Mesenteric fat pad (tissue), 1 donor: Measurements from ENCODE around the gene NIF3L1. TPM values are rescaled to one million over a fixed set of nuclear protein-coding genes. Genes with fewer than 3 reads are reported as not detected.
A peak's percentile ranks its signal among the peaks of the same experiment; 100 is the strongest.

Source experiments
- DNase-seq: peaks from one replicate; pipeline ENCODE4 v3.0.0-alpha.2; 2020; ENCODE audit warnings: low spot score
- long read RNA-seq: library from polyadenylated mRNA; unstranded; transcript quantifications from one replicate; pipeline ENCODE4 v2.0.0, GENCODE V29; 2020
- total RNA-seq: library from RNA; stranded (reverse); fragmentation: NEBNext Ultra II Directional; extraction: Animal tissue kit (Norgen Biotek cat#: 25700); gene quantifications from one replicate; pipeline ENCODE4 v1.2.1, GENCODE V29; 2021
- donor health status: DM: yes; HTN: yes; CAD: no.

The NIF3L1 gene, protein sequence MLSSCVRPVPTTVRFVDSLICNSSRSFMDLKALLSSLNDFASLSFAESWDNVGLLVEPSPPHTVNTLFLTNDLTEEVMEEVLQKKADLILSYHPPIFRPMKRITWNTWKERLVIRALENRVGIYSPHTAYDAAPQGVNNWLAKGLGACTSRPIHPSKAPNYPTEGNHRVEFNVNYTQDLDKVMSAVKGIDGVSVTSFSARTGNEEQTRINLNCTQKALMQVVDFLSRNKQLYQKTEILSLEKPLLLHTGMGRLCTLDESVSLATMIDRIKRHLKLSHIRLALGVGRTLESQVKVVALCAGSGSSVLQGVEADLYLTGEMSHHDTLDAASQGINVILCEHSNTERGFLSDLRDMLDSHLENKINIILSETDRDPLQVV
- total RNA-seq: 13.7 TPM
- long read RNA-seq, transcript NIF3L1-202 (7 exons, 1,680 nt): major isoform, 15 of 57 reads
- long read RNA-seq, transcript NIF3L1-201 (7 exons, 1,626 nt): minor isoform, 5 of 57 reads
- long read RNA-seq, partial matches to known transcripts: 4 of 57 reads
- long read RNA-seq, other reads (novel, unspliced or antisense): 32 of 57 reads

DNA sequence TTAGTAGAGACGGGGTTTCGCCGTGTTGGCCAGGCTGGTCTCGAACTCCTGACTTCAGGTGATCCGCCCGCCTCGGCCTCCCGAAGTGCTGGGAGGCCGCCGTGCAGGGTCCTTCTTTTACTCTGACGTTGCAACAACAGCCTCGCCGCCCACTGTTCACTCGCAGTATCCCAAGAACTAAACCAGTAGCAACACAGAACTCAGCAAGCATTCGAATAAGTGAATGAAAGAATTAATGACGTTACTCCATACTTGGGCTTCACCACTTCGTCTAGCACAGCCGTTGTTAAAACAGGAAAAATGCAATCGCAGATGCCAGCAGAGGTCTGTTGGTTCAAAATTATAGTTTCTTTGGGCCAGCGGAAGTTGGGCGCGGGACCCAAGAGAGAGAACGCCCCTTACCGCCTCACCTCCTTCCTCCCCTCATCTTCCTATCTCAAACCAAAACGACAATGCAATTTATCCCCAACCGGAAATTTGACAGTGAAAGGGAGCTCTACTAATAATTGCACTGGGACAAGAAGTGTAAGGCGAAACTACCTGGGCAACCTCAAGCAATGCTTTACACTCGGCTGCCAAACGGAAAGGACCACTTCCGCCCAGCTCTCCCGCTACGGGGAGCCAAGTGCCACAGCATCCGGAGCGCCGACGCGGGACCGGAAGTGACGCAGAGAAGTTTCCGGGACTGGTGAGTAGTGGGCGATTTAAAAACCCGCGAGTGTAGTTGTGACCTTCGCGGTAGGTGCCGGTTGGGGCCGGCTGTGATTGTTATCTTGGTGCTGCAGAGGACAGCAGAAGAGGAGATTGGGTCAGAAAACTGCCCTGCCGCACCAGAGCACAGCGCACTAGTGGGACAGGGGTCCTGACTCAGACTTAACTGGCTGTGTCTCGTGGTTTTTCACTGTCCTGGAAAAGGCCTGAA, at the start of gene NIF3L1, which contains the start of gene PPIL3:
TSS of gene NIF3L1 (plus strand) at position 668 of the 922 bp plus-strand sequence. CDS start 2,573 bp downstream, outside the sequence.
TSS of gene PPIL3 (minus strand) at position 374 of the 922 bp plus-strand sequence. CDS start 1,462 bp downstream, outside the sequence.
- peak; percentile 98 for DNase-seq

DNA sequence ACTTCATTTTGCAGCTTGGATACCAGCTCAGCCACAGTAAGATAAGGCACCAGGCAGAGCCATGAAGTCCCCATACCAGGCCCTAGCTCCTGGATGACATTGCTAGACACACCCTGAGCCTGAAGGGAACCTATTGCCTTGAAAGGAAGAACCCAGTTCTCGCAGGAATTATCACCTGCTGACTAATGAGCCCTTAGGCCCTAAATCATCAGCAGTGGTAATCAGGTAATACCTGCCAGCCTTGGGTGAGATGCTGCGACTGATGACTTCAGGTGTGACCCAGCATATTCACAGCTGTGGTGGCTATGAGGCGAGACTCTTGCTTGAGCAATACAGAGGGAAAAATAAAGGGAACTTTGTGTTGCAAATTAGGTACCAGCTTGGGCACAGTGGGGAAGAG, 49.7 kb upstream of the NIF3L1 start:
- DNase-seq: no peak

DNA sequence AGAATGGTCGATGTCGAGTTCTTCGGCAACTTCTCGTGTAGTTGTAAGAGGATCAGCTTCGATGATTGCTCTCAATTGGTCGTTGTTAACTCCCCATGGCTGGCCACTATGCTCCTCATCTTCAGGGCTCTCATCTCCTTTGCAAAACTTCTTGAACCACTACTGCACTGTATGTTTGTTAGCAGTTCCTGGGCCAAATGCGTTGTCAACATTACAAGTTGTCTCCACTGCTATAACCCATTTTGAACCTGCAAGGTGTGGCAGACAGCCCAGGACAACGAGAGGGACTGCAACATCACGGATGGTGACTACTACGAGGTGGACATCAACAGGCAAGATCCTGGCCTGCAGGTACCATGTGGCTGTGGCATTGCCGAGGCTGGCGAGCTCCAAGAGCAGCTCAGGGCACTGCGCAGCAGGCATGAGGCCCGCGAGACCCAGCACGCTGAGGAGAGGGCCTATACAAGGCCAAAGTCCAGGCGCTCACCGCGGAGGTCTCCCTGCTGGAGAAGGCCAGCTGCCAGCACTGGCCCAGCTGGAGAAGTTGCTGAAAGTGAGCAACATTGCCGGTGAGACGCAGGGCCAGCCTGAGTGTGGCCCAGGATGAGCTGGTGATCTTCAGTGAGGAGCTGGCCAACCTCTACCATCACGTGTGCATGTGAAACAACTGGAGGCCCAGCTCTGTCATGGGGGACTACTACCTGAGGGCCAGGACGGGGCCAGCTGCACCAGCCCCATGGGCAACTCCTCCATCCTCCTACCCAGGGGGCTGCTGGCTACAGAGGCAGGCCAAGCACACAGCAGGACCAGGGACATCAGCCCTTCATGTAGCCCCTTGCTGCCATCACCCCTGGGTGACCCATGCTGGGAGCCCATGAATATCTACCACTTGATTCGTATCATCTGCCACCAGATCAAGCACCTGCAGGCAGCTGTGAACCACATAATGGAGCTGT, 44.9 kb upstream of the NIF3L1 start:
- DNase-seq: no peak

DNA sequence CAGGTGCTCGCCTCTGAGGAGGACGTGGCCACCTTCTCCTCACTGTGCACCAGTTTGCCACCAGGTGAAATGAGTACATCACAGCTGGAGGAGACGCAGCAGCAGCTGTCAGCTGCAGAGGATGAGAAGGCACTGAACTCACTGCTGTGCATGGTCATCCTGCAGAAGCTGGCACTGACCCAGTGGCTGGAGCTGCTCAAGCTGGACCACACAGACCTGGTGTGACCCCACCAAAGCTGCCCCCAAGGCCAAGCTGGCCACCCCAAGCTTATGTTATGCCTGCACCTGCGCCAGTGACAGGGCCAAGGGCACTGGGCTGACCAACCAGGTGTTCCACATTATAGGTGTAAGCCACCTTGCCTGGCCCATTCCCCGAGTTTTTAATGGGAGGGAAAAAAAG, 44.0 kb upstream of the NIF3L1 start:
- DNase-seq: no peak

DNA sequence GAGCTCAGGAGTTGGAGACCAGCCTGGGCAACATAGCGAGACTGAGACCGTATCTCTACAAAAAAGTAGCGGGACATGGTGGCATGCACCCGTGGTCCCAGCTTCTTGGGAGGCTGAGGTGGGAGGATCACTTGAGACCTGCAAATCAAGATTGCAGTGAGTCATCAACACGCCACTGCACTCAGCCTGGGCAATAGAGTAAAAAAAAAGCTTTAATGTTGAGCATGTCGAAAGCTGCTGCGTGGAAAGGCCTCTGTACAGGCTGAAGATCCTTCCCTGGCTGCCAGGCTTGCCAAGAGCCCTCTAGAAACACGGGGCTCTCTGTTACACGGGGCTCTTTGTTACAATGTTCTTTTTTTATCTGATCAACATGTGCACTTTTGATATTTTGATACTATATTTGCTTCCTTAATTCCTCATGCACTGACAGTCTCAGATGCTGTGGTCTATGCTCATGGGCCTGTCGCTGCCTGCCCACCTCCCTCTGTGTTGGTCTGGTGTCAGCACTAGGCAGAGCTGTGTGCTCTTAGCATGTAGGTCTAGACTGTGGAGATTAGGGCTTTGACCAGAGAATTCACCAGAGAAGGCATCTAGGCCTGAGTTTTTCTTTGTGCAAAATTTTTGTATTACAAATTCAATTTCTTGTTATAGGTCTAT, 43.4 kb upstream of the NIF3L1 start:
- DNase-seq: no peak

DNA sequence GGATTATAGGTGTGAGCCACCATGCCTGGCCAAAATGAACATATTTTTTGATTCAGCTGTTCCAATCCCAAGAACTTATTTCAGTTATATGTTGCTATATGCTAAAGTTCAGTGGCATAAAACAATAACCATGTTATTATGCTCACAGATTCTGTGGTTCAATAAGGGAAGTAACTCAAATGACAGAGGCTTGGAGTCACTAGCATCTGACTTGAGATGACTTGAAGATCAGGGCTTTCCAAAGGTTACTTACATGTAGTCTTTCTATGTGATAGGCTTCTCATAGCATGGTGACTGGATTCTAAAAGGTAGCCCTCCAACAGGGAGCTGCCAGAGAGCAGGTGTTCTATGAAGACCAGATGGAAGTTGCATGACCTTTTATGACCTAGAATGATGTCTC, 41.9 kb upstream of the NIF3L1 start:
- DNase-seq: no peak

DNA sequence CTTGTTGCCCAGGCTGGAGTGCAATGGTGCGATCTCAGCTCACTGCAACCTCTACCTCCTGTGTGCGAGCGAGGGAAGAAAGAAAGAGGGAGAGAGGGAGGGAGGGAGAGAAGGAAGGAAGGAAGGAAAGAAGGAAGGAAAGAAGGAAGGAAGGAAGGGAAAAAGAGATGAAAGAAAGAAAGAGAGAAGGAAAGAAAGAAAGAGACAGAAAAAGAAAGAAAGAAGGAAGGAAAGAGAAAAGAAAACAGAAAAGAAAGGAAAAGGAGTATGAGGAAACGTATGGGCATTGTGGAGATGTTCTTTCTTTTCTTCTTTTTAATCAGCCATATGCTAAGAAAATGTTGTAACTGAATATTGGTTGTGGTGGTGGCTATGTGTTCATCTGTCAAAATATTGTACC, 41.2 kb upstream of the NIF3L1 start:
- DNase-seq: no peak

DNA sequence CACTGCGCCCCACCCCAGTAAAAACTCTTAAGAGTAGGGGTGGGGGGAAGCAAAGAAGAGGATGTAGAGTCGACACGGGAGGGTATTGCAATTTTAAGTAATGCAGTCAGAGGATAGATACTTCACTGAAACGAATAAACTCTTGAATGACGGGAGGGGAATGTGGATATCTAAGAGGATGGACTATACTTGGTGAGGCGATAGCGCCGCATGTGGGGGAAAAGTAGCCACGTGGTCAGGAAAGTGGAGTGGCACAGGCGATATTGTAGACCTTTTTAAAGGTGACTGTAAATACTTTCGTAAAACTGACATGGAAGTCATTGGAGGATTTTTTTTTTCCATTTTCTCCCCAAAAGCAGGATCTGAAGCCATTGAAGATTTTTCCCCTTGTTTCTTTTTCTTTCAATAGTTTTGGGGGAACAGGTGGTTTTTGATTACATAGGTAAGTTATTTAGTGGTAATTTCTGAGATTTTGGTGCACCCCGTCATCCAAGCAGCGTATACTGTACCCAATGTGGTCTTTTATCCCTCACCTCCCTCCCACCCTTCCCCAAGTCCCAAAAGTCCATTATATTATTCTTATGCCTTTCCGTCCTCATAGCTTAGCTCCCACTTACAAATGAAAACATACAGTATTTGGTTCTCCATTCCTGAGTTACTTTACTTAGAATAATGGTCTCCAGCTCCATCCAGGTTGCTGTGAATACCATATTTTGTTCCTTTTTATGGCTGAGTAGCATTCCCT, 38.5 kb upstream of the NIF3L1 start:
- no peak for DNase-seq

DNA sequence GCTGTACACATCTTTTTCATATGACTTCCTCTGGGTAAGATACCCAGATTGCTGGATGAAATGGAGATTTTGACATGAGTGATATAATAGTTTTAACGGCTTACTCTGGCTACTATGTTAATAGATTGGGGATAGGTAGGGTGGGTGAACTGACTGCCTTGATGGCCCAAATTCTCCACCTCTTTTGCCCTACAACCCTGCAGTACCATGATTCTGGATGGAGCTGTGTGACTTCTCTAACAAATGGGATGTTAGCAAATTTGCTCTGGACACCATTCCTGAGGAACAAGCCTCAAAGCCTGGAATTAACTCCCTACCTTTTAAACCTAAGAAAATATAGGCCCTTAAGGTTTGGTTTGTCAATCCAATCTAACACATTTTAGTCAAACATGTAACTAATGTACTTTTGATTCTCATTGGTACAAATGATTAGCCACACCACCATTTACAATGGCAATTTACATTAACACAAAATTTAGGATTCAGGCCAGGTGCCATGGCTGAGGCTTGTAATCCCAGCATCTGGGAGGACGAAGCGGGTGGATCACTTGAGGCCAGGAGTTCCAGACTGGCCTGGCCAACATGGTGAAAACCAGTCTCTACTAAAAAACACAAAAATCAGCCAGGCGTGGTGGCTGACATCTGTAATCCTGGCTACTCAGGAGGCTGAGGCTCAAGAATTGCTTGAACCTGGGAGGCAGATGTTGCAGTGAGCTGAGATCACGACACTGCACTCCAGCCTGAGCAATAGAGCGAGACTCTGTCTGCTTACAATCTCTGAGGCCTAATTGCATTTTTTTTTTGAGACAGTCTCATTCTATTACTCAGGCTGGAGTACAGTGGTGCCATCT, 37.5 kb upstream of the NIF3L1 start:
- no peak for DNase-seq

DNA sequence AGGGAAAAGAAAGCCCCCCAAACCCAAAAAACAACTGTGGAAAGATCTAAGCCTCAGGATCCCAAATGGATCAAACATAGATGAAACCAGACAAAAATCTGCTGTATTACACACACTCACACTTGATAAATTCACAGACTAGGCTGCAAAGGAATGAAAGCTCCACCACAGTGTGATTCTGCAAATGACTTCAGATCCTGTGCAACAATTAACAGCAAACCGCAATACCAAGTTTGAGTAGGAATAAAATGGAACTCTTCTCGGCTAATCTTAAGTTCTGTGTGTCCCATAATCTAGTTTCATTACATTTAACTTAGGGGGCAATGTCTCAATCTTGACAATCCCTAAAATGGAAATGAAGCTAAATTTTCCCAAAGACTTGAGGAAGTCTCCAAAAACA, 36.6 kb upstream of the NIF3L1 start:
- DNase-seq: no peak

DNA sequence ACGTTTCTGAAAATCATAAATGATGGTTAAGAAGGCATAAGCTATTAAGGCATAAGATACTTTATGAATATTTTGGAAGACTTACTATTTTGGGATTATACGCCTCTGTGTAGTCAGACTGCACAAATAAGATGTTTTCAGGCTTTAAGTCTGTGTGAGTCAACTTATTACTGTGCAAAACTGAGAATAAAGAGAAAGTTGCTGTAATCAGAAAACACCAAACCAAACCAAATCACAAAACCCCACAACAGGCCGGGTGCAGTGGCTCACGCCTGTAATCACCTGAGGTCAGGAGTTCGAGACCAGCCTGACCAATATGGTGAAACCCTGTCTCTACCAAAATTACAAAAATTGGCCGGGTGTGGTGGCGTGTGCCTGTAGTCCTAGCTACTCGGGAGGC, 32.4 kb upstream of the NIF3L1 start:
- no peak for DNase-seq

DNA sequence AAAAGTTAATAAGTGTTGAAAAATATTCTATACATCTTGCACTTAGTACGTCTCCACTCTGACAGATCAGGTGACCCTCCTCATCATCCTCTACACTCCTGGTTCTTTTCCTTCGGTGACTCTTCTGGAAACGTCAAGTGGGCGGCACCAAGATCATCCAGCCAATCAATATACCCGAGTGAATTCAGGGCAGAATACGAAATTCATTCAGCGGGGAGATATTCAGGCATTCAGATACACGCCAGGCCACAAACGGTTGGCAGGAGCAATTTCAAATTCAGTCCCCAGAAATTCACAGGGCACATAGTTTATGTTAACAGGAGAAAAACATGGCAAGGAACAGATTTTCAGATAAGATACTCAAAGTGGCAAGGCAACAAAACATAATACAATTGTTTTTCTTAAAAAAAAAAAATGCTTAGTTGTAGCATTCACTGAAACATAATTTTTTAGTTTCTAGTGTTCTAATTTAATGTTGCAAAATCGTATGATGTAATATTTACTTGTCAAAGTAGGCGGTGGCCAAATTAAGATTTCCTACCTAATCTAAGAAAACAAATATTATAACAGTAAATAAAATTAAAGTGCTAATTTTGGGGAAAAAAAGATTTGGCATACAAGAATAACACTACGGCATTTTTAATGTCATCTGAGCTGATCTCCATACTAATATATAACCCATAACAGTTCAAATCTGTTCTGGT, 28.9 kb upstream of the NIF3L1 start:
- no peak for DNase-seq

DNA sequence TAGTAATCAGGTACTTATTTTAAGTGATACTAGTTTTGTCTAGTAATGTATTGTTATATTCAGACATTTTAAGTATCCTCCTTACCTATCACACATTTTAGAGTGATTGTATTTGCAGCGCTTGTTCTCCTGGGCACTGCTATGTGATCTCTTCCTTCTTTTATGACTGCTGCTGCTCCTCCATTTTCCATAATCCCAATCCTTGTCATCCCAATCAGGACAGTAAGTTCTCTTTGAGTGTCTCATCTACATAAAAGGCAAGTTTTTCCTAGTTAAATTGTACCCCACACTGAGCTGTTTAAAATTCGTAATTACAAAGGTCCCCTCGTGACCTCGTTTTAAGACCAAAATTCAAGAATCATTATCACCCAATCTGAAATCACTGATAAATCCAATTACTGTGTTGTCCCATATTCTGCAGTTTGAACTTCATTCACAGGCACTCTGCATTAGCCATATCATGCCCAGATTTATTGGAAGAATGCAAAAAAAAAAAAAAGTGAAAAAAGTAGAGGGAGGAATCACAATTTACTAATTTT, 27.5 kb upstream of the NIF3L1 start:
- DNase-seq: no peak

DNA sequence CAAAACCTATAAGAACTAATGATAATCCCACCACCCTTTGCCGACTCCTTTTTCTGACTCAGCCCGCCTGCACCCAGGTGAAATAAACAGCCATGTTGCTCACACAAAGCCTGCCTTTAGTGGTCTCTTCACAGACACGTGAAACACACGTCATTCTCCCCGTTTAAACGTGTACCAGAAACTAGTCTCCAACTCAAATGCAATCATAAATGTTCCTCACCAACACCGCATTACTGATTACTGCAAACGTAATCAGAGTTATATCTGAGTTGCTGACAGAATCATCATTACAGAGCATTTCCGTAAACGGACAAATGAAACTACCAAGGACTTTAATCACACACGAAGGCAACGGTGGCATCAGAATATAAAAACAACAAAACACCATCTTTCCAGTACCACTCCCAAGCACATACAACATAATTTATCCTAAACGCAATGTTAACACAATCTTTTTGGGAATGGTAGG, 26.6 kb upstream of the NIF3L1 start:
- no peak for DNase-seq

DNA sequence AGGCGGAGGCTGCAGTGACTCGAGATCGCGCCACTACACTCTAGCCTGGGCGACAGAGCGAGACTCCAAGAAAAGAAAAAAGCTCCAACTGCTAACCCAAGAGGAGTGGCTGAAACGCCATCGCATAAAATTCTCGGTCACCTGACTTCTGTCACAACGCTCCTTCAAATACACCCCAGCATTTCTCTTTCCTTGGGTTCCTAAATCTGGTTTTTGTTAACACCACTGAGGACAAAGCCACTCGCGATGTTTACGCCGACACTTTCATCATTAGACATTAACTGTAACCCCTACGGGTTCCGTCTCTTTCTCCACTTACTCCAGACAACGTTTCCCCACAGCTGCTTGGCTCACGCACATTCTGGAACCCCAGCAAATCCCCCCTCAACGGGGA, 25.4 kb upstream of the NIF3L1 start:
- no peak for DNase-seq

DNA sequence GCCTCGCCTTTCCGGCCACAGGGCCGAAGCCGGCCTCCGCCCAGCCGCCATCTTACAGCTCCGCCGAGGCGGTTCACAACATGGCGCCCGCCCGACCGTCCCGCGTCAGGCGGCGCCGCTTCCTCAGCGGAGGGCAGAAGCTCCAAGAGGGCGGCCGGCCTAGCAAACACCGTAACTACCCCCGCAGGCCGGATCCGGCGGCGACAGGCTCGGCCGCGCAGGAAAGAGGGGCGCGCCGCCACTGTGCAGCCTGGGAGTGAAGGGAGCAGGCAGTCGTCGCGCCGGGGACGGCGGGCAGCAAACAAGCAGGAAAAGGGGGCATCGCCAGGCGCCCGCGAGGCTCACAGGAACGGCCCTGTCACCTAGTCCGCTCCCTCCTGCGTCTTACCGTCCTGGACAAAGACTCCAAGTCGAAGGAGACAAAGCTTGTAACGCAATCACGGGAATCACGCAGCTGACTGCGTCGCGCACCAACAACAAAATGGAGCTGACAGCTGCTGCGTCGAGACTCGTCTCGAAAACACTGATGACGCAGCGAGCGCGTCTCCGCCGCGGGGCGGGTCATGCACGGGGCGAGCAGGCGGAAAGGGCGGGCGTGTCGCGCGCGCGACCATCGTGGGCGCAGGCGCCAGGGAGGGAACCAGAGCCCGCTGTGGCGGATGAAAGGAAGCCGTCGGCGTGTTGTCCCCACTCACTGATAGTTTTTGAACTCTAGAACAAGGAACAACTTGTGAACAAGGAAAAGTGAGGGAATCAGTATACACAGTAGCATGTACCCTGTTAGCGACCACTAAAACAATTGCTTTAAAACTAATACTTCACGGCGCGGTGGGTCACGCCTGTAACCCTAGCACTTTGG, 24.8 kb upstream of the NIF3L1 start, which contains the start of gene CLK1:
TSS of gene CLK1 (minus strand) at position 483 of the 859 bp plus-strand sequence. CDS start 2,796 bp downstream, outside the sequence.
- DNase-seq: peak; percentile 99
